Brain microvascular endothelial cell (primary cell): ENCODE results near the gene EFNA5.

Experiments used
- DNase-seq: peaks from one replicate; pipeline ENCODE4 v3.0.0-alpha.2; 2020
- H3K27ac ChIP-seq: fragments of 250-450 bp; sonication (Bioruptor Pico); 2 replicates; pipeline ENCODE4 v1.5.1; 2020; ENCODE audit warnings: mild to moderate bottlenecking, moderate library complexity
- H3K27me3 ChIP-seq: fragments of 250-450 bp; sonication (Bioruptor Pico); replicated peaks from 2 replicates; pipeline ENCODE4 v1.5.1; 2020; ENCODE audit warnings: mild to moderate bottlenecking
- H3K36me3 ChIP-seq: fragments of 250-450 bp; sonication (Bioruptor Pico); replicated peaks from 2 replicates; pipeline ENCODE4 v1.5.1; 2020; ENCODE audit warnings: mild to moderate bottlenecking
- H3K4me3 ChIP-seq: 2 replicates; pipeline ENCODE4 v1.5.1; 2011; ENCODE audit warnings: low read depth, mild to moderate bottlenecking, control low read depth, low read length, moderate library complexity
- in situ Hi-C: cut with HindIII; loops from 2 replicates; pipeline ENCODE4 v1.10.0; 2017; ENCODE audit warnings: low sequenced_read_pairs, low pct_ligation_motif_present
- TF ChIP-seq, protein P1 (sequence below): IDR thresholded peaks from 2 replicates; pipeline ENCODE4 v1.5.1; 2011; ENCODE audit warnings: low read depth, mild to moderate bottlenecking, moderate library complexity, low read length, control low read depth, inconsistent platforms; ENCODE audit errors: missing control alignments

Gene EFNA5

DNA sequence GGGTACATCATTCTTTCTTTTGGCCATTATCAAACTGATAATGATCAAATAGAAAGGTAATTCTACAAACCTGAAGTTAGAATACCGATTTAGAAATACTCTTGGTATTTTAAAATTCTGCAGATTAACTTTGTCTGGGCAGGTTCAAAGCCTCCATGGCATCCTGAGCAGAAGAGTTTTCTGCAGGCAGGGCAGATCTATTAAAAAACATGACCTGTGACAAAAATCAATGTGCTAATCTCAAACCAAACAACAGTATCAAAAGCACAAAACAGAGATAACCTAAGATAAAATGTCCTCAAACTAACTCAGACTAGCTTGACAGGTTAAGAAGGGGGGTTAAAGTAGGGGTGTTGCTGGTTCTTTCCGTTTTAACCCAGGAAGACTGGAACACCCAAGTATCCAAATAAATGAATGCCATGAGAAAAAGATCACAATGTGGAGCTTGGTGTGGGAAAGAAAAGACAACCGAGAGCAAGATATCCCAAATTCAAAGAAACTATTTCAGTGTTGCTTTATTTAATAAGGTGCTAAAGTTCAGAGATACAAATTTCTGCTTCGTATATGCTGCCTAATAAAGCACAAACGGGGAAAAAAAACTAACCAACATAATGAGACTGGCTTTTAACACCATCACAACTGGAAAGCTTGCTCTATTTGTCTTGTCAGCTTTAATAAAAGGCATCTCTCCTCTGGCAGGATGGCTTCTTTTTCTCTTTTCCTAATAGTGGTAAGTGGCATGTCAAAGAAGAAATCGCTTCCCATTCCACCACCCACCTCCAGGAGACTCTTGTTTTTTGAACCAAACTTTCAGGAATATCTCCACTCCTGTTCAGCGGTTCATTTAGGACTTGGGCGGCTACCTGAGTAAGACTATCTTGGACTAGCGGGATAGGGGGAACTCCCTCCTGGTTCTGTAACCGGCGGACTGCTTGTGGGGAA, 2.3 kb downstream of the EFNA5 start:
- peak; percentile 11 for DNase-seq
- H3K27me3 ChIP-seq = no peaks in the 10 kb centered on the region
- H3K36me3 ChIP-seq = no peaks in the 10 kb centered on the region
- H3K4me3 ChIP-seq = peak overlapping the region; percentile 88
- no peak overlapping the region for H3K27ac ChIP-seq
- TF ChIP-seq, protein P1, sequence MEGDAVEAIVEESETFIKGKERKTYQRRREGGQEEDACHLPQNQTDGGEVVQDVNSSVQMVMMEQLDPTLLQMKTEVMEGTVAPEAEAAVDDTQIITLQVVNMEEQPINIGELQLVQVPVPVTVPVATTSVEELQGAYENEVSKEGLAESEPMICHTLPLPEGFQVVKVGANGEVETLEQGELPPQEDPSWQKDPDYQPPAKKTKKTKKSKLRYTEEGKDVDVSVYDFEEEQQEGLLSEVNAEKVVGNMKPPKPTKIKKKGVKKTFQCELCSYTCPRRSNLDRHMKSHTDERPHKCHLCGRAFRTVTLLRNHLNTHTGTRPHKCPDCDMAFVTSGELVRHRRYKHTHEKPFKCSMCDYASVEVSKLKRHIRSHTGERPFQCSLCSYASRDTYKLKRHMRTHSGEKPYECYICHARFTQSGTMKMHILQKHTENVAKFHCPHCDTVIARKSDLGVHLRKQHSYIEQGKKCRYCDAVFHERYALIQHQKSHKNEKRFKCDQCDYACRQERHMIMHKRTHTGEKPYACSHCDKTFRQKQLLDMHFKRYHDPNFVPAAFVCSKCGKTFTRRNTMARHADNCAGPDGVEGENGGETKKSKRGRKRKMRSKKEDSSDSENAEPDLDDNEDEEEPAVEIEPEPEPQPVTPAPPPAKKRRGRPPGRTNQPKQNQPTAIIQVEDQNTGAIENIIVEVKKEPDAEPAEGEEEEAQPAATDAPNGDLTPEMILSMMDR = no peak
- in situ Hi-C loops = no loop called here

DNA sequence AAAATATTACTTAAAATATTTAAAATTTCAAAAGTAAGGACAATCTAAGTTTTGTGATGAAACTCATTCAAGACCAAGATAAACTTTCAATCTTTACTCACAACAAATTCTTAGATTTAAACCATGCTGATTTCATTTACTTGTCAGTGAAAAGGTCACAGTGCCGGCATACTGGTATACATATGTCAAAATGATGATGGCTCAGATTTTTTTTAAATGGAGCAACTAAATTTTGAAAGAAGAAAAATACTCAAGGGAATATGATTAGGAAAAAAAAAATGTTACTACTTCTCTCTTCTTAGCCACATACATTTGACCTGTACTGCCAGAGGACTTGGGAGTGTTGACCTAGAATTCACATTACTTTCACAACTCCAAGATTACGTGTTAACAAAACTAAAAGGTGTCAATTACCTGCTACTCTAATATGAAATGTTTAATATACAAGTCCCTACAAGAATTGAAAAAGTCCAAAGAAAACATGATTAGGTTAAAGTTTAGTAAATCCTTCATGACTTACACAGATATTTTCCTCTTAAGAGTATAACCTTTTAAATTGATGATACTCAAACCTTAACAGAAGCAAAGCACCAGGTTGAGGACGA, 4.6 kb downstream of the EFNA5 start:
- Histone ChIP-seq H3K27me3 (no peaks in the 10 kb centered on the region), H3K4me3 (no peak overlapping the region), H3K36me3 (no peaks in the 10 kb centered on the region), H3K27ac (no peak overlapping the region)
- in situ Hi-C loops = no loop called here
- no peak for DNase-seq
- TF ChIP-seq, protein P1 = no peak

DNA sequence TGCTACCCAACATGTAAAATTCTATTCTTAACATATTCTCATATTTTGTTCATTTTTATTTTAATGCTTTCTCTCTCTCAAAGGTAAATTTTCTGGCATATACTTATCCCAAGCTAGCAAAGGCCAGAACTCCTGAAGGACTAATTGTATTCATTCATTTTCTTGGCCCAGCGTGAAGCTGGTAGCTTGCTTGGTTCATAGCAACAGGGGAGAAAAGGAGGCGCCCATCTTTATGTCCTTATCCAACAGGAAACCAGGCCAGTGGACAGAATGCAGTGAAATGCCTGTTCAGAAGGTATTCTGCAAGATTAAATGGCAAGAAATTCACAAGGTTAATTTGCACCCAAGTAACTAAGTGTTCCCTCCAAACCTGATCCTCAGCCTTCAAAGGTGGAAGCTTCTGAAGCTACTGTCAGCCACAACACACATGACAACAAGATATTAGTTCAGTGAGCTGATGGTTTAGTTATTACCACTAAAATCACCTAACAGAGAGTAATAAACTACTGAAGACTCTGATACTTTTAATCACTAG, 5.6 kb downstream of the EFNA5 start:
- Histone ChIP-seq H3K36me3 (no peaks in the 10 kb centered on the region), H3K27me3 (no peaks in the 10 kb centered on the region), H3K27ac (no peak overlapping the region), H3K4me3 (no peak overlapping the region)
- no peak for DNase-seq
- in situ Hi-C loops = no loop called here
- TF ChIP-seq, protein P1 = no peak

DNA sequence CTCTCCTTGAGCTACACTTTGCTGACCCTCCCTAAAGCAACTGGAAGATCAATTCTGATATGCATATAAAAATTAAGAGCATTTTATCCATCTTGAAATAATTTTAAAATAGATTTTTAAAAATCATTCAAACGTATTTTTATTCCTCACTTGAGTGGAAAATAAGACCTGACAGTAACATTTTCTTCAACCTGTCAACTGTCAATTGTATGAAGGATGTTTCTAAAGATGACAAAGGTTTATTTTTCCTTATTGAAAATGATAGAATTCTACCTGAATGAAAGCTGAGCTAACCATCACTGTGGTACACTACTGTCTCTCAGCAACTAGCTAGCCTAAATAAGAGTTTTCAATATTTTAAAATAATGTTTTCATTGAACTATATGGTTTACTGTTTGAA, 7.0 kb downstream of the EFNA5 start:
- Histone ChIP-seq H3K36me3 (no peaks in the 10 kb centered on the region), H3K4me3 (no peak overlapping the region), H3K27me3 (no peaks in the 10 kb centered on the region), H3K27ac (no peak overlapping the region)
- TF ChIP-seq, protein P1 = no peak
- DNase-seq = no peak
- in situ Hi-C loops = no loop called here

DNA sequence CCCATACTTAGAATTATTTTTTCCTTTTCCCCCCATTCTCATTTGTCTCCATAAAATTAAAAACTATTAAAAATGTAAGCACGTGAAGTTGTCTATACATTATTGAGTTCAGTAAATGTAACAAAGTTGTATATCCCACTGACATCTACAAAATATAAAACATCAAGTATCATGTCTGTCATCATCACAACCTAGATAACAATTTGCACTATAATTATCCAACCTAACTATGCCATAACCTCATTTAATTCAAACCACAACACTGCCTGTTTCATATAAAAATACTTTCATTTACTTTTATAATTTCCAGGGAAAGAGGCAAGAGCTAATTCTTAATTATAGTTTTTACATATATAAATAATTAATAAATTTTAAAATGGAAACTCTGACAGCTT, 9.1 kb downstream of the EFNA5 start:
- TF ChIP-seq, protein P1 = no peak
- Histone ChIP-seq H3K4me3 (no peak overlapping the region), H3K27ac (no peak overlapping the region), H3K36me3 (no peaks in the 10 kb centered on the region), H3K27me3 (no peaks in the 10 kb centered on the region)
- no peak for DNase-seq
- in situ Hi-C loops = no loop called here
